Superior temporal gyrus (tissue), 1 donor: ENCODE data around the gene CELF2.

ENCODE experiments used
- DNase-seq: peaks from one replicate; pipeline ENCODE4 v3.0.0-alpha.2; 2016; ENCODE audit errors: extremely low spot score

CELF2 gene

GRCh38 chr10:11154849-11155498 is 137.3 kb downstream of the CELF2 start:
- no peak for DNase-seq

DNA sequence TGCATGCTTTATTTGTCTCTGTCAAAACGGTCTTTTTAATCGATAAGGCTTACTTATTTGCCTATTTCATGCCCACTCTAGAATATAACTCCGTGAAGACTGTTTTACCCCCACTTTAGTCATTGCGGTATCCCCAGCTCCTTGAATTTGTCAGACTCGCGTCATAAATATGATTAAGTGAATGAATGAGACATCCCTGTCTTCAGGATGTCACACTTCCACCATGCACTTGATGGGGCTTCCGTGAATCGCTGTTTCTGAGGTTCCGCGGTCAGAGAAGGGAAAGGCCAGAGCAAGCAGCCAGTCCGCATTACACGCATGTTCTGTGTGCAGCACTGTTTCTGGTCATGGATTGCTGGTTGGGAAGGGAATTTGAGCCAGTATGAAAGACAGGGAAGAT is 138.8 kb downstream of the CELF2 start:
- no peak for DNase-seq

- DNase-seq, result no peak
Measured at GRCh38 chr10:11157292-11158076, 139.8 kb downstream of the CELF2 start.

- DNase-seq, result no peak
Measured at GRCh38 chr10:11158080-11158479, 140.4 kb downstream of the CELF2 start.

- no peak for DNase-seq
Measured at GRCh38 chr10:11159543-11160215, 142.0 kb downstream of the CELF2 start.

GRCh38 chr10:11161096-11161495 is 143.4 kb downstream of the CELF2 start:
- DNase-seq, result no peak

DNA sequence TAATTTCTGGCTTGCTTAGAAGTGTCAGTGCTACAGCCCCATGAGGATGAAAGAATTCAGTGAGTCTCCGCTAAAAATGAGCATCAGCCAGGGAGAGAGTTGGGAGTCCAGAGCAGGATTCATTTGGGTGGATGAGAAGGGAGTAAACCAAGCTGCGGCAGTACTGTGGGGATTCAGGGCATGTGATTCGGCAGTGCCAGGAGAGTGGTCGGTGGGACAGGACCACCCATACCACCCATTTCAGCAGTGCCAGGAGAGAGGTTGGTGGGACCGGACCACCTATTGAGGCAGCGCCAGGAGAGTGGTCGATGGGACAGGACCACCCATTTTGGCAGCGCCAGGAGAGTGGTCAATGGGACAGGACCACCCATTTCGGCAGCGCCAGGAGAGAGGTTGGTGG is 144.2 kb downstream of the CELF2 start:
- no peak for DNase-seq

DNA sequence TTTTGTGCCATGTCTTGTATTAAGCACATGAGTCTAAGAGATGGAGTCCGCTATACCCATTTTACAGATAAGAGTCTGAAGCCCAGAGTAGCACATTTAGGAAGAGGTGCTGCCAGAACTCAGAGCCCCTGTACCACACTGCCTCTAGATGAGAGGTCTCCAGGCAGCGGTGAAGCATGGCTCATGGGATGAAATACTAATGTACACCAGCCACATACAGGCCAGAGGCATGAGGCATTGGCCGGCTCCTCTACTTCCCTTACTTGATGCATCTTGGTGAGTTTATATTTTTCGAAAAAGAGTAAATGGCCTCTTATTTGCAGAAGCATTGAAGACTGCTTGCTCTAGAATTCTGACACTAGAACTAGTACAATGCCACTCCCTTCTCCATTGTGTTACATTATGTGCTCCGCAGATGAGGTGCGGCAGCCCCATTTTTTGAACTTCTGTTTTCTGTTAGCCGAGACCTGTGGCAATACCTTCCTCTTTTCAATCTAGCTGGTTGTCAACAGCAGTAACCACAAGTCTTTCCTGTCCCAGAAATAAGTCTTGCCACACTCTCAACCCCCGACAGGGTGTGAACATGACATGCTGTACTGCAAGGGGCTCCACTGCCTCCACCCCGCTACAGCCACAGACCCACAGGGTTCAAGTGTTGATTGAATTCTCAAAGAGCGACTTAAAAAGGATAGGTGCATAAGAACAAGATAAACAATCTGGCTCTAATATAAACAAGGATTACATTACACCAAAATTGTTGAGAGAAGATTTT is 145.3 kb downstream of the CELF2 start:
- no peak for DNase-seq

GRCh38 chr10:11163780-11164550 is 146.3 kb downstream of the CELF2 start:
- no peak for DNase-seq

- peak; percentile 92 for DNase-seq
Measured at GRCh38 chr10:11164551-11164802, 146.8 kb downstream of the CELF2 start.

DNA sequence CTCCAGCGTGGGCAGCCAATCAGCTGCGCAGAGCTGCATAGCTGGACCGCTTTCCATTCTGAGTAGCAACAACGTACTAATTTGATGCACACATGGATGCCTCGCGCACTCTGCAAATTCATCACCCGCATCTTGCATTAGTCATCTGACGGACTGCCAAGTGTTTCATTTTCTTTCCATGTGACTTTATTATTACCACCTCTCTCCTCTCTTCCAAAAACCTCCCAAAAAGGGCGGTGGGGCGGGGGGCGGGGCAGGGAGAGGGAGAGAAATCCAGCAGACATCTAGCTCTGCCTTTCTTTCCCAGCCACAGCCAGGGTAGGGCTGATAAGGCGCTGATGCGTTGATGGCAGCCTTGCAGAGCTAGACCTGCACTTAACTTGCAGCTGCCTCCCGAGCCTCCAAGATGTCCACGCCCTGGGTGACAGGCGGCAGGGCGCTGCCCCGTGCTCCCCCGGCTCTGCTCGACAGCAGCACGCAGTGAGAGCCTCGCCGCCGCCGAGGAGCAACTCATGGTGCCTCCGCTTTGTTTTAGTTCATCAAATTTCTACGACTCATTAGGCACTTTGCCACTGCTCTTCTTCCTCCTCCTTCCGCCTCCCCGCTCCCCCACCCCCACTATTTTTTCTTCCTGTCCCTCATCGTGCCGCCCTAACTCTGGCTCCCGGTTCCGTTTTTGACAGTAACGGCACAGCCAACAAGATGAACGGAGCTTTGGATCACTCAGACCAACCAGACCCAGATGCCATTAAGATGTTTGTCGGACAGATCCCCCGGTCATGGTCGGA is 147.3 kb downstream of the CELF2 start:
- DNase-seq, result no peak

- DNase-seq, result no peak
Measured at GRCh38 chr10:11165591-11166543, 148.2 kb downstream of the CELF2 start.

DNA sequence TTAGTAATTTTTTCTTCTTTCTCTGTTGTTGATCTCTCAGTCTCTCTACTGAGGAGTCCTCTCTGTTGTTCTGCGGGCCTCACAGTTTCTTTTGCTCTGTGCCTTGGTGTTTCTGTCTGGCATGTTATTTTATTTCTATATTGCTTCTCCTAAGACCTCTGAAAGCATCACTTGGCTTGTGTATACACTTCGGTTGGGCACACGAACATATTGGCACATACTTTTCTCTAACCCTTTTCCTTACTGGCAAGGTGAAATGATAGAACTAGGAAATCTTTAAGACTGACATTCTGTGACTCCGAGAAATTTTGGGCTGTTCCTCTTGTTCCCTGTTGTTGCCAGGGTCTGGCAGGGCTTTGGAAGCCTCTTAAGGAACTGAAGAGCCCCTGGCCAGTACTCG is 148.9 kb downstream of the CELF2 start:
- DNase-seq, result no peak

GRCh38 chr10:11167233-11167966 is 149.7 kb downstream of the CELF2 start:
- no peak for DNase-seq

DNA sequence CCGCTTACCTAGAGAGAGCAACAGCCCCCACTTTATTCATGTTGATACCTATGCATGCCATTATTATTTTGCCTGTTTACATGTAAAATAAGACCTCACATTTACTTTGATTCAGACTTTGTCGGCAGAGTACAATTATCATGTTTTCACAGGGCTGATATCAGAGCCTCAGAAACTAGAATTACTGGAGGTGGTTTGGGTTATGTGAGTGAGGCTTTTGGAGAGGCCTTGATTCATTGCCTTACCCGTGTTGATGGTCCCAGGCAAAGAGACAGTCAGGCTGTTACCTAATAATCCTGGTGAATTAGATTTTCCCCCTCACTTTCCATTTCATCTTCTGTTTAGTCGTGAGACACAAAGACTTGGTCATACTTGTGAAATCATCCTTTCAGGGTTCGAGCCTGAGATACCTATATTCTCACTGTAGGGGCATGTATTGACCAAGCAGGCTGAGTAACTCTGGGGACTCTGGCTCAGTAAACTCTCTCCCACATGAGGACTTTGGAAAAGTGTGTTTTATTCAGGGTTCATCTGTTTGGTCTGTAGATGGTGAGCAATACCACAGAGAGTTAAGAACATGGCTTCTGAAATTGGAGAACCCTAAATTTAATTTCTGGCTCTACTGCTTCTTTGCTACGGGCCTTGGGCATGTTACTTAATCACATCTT is 150.9 kb downstream of the CELF2 start:
- no peak for DNase-seq

DNA sequence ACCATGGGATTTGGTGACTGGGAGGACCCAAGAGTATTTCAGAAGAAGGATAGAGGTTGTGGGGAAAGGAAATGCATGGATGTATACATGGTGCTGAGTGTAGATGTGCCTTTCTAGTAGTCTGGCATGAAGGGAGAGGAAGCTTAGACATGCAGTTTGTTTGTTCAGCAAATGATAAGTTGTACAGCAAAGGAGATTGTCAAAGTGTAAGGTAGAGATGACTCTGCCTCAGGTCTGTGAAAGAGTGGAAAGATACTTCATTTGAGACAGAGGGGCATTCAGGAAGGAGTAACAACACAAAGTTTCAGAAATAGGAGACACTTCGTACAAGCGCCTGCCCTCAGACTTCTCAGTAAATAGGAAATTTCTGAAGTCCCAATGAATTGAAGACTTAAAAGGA is 152.3 kb downstream of the CELF2 start:
- no peak for DNase-seq

- no peak for DNase-seq
Measured at GRCh38 chr10:11170574-11170973, 152.9 kb downstream of the CELF2 start.
